ENCODE measurements around the gene FLT3LG. TPM values are rescaled to one million over a fixed set of nuclear protein-coding genes. Genes with fewer than 3 reads are reported as not detected.

FLT3LG gene
- total RNA-seq, 1 experiment from 2014 or later: 0.18 TPM

GRCh38 chr19:49437231-49437630 is 36.8 kb upstream of the FLT3LG start:
- no peaks in the 10 kb centered on the region for H3F3A ChIP-seq (ENCODE audit: low read length, unreplicated experiment)
- TF ChIP-seq EZH2 (IDR thresholded peaks at IDR 0.05; ENCODE audit: low read length, unreplicated experiment) (no peak), CTCF (conservative IDR thresholded peaks at IDR 0.05; ENCODE audit: low read depth, low read length) (no peak), EZH2phosphoT487 (IDR thresholded peaks at IDR 0.05; ENCODE audit: borderline replicate concordance, low read length) (no peak)
- no TSS peak for BruUV-seq (replicated peaks)
- ChIA-PET CTCF (no interaction called here), POLR2A (ENCODE audit: unreplicated experiment) (no interaction called here)
- no peak overlapping the region for H3K9ac ChIP-seq (ENCODE audit: low read length)
- DNase-seq: no peak
- no peak overlapping the region for H3K4me3 ChIP-seq (ENCODE audit: low read length)
- H3K27me3 ChIP-seq (ENCODE audit: low read length): peaks cover 58% of the 10 kb centered on the region
- no peak for ATAC-seq
- H3K9me3 ChIP-seq (ENCODE audit: low read length): no peaks in the 10 kb centered on the region
- no peak overlapping the region for H3K27ac ChIP-seq (ENCODE audit: low read length)
- no peaks in the 10 kb centered on the region for H3K79me2 ChIP-seq (ENCODE audit: low read length)
- H3K36me3 ChIP-seq (ENCODE audit: low read depth, low read length): no peaks in the 10 kb centered on the region
- intact Hi-C loops (cut with micrococcal nuclease): no loop called here
- H3K4me1 ChIP-seq (ENCODE audit: insufficient read depth, low read length): no peaks in the 10 kb centered on the region
- no peaks in the 10 kb centered on the region for H3K9me2 ChIP-seq (replicated peaks; ENCODE audit: low read length)
- H4K20me1 ChIP-seq (ENCODE audit: low read length): no peaks in the 10 kb centered on the region
- H3K4me2 ChIP-seq (ENCODE audit: low read length): no peak overlapping the region
- H2AFZ ChIP-seq (ENCODE audit: low read length): no peak overlapping the region

GRCh38 chr19:49438261-49438660 is 35.8 kb upstream of the FLT3LG start:
- Histone ChIP-seq H2AFZ (ENCODE audit: low read length) (no peak overlapping the region), H3K9ac (ENCODE audit: low read length) (no peak overlapping the region), H3K27me3 (ENCODE audit: low read length) (peaks cover 60% of the 10 kb centered on the region), H3K36me3 (ENCODE audit: low read depth, low read length) (no peaks in the 10 kb centered on the region), H3F3A (ENCODE audit: low read length, unreplicated experiment) (no peaks in the 10 kb centered on the region), H3K9me3 (ENCODE audit: low read length) (no peaks in the 10 kb centered on the region), H3K4me1 (ENCODE audit: insufficient read depth, low read length) (no peaks in the 10 kb centered on the region), H3K79me2 (ENCODE audit: low read length) (no peaks in the 10 kb centered on the region), H3K9me2 (replicated peaks; ENCODE audit: low read length) (no peaks in the 10 kb centered on the region), H4K20me1 (ENCODE audit: low read length) (no peaks in the 10 kb centered on the region), H3K27ac (ENCODE audit: low read length) (no peak overlapping the region), H3K4me2 (ENCODE audit: low read length) (no peak overlapping the region), H3K4me3 (ENCODE audit: low read length) (no peak overlapping the region)
- no peak for TF ChIP-seq CTCF (conservative IDR thresholded peaks at IDR 0.05; ENCODE audit: low read depth, low read length)
- TF ChIP-seq EZH2 (IDR thresholded peaks at IDR 0.05; ENCODE audit: low read length, unreplicated experiment): no peak
- TF ChIP-seq EZH2phosphoT487 (IDR thresholded peaks at IDR 0.05; ENCODE audit: borderline replicate concordance, low read length): no peak
- no peak for DNase-seq
- POLR2A ChIA-PET (ENCODE audit: unreplicated experiment): no interaction called here
- BruUV-seq (replicated peaks): no TSS peak
- CTCF ChIA-PET: no interaction called here
- intact Hi-C loops (cut with micrococcal nuclease): no loop called here
- no peak for ATAC-seq

- ATAC-seq: no peak
- Histone ChIP-seq H3K4me3 (ENCODE audit: low read length) (no peak overlapping the region), H3K36me3 (ENCODE audit: low read depth, low read length) (no peaks in the 10 kb centered on the region), H3K79me2 (ENCODE audit: low read length) (no peaks in the 10 kb centered on the region), H3K9me3 (ENCODE audit: low read length) (no peaks in the 10 kb centered on the region), H3K9me2 (replicated peaks; ENCODE audit: low read length) (no peaks in the 10 kb centered on the region), H4K20me1 (ENCODE audit: low read length) (no peaks in the 10 kb centered on the region), H3K4me2 (ENCODE audit: low read length) (no peak overlapping the region), H3K27me3 (ENCODE audit: low read length) (peaks cover 60% of the 10 kb centered on the region), H3F3A (ENCODE audit: low read length, unreplicated experiment) (no peaks in the 10 kb centered on the region), H3K9ac (ENCODE audit: low read length) (no peak overlapping the region), H2AFZ (ENCODE audit: low read length) (no peak overlapping the region), H3K4me1 (ENCODE audit: insufficient read depth, low read length) (no peaks in the 10 kb centered on the region), H3K27ac (ENCODE audit: low read length) (no peak overlapping the region)
- no peak for DNase-seq
- CTCF ChIA-PET: no interaction called here
- no TSS peak for BruUV-seq (replicated peaks)
- TF ChIP-seq EZH2 (IDR thresholded peaks at IDR 0.05; ENCODE audit: low read length, unreplicated experiment) (no peak), CTCF (conservative IDR thresholded peaks at IDR 0.05; ENCODE audit: low read depth, low read length) (no peak), EZH2phosphoT487 (IDR thresholded peaks at IDR 0.05; ENCODE audit: borderline replicate concordance, low read length) (no peak)
- intact Hi-C loops (cut with micrococcal nuclease): no loop called here
- POLR2A ChIA-PET (ENCODE audit: unreplicated experiment): no interaction called here
Observed at GRCh38 chr19:49439836-49440235, 34.2 kb upstream of the FLT3LG start.
